ENCODE data around the gene BICDL1.
"Not testable (repeated sequence)": the region's sequence is repeated elsewhere in the genome, so short reads cannot be mapped to it uniquely, and the experiment has no call there.

BICDL1 gene, protein sequence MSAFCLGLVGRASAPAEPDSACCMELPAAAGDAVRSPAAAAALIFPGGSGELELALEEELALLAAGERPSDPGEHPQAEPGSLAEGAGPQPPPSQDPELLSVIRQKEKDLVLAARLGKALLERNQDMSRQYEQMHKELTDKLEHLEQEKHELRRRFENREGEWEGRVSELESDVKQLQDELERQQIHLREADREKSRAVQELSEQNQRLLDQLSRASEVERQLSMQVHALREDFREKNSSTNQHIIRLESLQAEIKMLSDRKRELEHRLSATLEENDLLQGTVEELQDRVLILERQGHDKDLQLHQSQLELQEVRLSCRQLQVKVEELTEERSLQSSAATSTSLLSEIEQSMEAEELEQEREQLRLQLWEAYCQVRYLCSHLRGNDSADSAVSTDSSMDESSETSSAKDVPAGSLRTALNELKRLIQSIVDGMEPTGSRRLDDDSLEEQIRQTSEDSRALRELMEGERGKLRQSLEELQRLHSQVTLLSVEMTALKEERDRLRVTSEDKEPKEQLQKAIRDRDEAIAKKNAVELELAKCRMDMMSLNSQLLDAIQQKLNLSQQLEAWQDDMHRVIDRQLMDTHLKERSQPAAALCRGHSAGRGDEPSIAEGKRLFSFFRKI

DNA sequence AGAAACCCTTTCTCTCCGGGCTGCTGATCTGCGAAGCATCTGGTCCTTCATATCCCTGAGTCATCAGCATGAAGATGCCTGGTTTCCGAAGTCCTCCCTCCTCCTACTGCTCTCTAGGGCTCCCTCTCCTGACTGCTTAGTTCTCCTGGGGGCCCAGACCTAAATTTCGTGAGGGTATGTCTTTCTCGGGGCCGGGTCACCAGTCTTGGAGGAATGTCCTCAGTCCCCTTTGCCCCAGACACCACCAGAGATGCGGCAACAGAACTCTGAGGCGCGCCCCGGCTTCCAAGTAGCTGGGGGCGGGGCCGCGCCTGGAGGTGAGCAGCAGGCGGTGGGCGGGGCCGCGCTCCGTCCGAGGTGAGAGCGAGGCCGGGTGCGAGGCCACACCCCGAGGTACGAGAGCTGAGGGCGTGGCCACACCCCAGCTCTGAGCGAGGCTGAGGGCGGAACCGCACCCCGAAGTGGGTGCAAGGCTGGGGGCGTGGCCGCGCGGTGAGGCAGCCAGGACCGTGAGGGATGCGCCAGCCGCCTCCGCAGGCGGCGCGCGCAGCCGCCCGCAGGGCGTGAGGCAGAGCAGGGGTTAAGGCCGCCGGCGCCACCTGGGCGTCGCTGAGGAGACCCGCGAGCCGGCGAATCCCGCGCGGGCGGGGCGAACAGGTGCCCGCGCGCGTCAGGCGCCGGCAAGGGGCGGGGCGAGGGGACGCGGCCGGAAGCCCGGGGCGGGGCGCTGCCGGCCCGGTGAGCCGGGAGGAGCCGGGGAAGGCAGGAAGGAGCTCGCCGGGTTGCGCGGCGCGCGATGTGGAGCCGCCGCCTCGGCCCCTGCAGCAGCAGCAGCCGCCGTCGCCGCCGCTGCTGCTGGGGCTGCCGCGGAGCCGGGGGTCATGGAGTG is at the start of gene BICDL1:
TSS of gene BICDL1 (plus strand) at position 765 of the 889 bp plus-strand sequence. CDS start 633 bp downstream, outside the sequence.
- in situ Hi-C loops (cut with HindIII; ENCODE audit: low sequenced_read_pairs), result no loop called here

DNA sequence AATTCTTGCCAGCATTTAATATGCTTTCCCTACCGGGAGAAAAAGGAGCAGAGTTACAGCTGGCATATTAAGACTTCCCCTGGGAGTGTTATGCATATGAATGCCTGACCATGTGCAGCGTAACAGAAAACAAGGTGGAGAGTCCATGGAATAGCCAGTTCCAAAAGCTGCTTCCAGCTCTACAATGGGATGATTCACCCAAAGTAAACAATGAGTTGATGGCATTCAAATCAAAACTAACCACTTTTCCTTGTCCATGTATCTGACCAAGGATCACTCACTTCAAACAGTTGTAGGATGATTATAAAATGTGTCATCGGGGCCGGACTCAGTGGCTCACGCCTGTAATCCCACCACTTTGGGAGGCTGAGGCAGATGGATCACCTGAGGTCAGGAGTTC is 48.1 kb upstream of the BICDL1 start:
- in situ Hi-C loops (cut with HindIII; ENCODE audit: low sequenced_read_pairs), result no loop called here

DNA sequence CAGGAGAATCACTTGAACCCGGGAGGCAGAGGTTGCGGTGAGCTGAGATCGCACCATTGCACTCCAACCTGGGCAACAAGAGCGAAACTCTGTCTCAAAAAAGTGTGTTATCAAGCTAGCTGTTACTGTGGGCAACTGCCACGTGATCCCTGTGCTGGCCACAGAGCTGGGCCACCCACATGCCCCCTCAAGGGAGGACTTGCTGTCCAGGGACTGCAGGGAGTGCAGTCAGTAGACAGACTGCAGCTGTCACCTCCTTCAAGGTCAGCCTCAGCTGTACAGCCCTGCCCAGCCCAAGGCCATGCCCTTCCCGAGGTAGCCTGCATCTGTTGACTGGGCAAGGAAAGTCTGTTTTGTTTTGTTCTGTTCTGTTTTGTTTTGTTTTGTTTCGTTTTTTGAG is 46.6 kb upstream of the BICDL1 start:
- in situ Hi-C loops (cut with HindIII; ENCODE audit: low sequenced_read_pairs), result no loop called here

DNA sequence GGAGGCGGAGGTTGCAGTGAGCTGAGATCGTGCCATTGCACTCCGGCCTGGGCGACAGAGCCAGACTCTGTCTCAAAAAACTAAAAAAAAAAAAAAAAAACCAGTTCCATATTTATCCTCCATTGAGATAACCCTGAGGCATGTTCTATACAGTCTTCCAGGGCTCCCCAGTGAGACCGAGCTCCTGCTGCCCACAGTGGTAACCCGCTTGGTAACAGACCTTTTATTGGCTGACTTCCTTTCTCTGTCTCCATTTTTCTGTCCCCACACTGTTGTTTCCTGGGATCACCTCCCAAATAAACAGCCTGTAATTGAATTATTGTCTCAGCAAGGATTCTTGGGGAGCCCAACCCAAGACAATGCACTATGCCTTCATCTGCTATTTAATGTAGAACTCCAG is 42.8 kb upstream of the BICDL1 start:
- in situ Hi-C loops (cut with HindIII; ENCODE audit: low sequenced_read_pairs), result no loop called here

DNA sequence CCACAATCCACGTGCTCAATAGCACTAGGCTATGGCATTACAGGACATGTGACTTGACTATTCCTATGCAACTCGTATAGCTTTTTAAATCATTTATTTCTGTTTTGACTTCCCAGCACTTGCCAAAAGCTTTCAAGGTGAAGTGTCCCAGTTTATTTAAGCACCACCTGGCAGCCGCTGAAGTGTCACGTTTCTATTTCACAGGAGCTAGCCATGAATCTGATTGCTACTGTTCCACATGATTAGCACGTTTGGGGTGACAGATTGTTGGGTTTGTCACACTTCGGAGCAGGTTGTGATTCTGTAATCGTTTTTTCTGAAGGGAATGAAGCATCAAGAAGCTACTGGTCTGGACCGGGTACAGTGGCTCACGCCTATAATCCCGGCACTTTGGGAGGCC is 39.9 kb upstream of the BICDL1 start:
- in situ Hi-C loops (cut with HindIII; ENCODE audit: low sequenced_read_pairs), result no loop called here

DNA sequence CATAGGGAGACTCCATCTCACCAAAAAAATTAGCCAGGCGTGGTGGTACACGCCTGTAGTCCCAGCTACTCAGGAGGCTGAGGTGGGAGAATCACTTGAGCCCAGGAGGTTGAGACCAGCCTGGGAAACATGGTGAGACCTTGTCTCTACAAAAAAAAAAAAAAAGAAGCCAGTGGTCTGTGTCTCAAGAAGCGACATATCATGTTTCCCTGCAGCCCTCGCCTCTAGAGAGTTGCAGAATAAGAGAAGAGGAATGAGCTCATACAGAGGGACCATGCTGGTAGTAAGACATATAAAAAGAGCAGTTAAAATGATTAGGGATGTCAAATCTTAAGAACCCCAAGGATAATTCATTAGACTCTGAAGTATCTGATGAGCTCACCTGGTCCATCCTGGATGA is 39.4 kb upstream of the BICDL1 start:
- in situ Hi-C loops (cut with HindIII; ENCODE audit: low sequenced_read_pairs), result no loop called here

DNA sequence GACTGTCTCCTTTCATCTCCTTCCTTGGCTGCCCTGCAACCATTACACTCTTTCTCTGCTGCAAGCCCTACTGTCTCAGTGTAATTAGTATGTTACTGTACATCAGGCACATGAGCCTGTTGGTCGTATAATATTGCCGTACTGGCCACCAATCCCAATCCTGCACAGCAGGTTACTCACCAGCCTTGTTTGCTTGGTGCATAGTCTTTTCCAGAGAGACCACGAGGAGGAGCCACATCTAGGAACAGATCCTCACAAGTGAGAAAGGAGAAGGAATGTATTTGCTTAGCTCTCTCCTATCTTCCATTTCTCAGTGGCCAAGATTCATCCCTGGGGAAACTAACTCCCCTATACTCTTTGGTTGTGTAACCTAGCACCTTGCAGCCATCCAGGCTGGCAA is 33.0 kb upstream of the BICDL1 start:
- in situ Hi-C loops (cut with HindIII; ENCODE audit: low sequenced_read_pairs), result no loop called here

DNA sequence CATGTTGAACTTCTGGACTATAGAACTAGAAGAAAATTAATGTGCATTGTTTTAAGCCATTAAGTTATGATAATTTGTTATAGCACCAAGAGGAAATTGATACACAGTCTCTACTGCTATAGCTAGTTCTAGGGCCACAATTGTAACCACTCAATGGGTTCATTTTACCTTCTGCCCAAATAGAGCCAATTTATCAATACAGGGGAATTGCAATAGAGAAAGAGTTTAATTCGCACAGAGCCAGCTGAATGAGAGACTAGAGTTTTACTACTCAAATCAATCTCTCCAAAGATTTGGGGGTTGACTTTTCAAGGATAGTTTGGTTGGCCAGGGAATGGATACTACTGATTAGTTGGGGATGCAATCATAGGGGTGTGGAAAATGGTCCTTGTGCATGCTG is 31.9 kb upstream of the BICDL1 start:
- in situ Hi-C loops (cut with HindIII; ENCODE audit: low sequenced_read_pairs), result no loop called here

DNA sequence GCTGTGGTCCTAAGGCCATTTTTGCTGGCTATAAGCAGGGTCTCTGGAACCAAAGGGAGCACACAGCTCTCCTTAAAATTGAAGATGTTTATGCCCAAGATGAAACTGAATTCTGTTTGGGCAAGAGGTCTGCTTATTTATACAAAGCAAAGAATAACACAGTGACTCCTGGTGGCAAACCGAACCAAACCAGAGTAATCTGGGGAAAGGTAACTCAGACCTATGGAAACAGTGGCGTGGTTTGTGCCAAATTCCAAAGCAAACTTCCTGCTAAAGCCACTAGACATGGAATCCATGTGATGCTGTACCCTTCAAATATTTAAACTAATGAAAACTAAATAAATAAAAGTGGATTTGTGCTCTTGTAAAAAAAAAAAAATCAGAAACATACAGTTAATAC is 29.6 kb upstream of the BICDL1 start:
- in situ Hi-C loops (cut with HindIII; ENCODE audit: low sequenced_read_pairs), result no loop called here

DNA sequence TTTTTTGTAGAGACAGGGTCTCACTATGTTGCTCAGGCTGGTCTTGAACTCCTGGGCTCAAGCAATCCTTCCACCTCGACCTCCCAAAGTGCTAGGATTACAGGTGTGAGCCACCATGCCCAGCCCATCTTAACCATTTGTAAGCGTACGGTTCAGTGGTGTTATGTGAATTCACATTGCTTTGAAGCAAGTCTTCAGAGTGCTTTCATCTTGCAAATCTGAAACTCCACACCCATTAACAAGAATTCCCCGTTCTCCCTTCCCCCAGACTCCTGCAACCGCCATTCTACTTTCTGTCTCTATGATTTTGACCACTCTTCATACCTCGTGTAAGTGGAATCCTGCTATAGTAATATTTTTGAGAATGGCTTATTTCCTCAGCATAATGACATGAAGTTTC is 24.9 kb upstream of the BICDL1 start:
- in situ Hi-C loops (cut with HindIII; ENCODE audit: low sequenced_read_pairs), result no loop called here

DNA sequence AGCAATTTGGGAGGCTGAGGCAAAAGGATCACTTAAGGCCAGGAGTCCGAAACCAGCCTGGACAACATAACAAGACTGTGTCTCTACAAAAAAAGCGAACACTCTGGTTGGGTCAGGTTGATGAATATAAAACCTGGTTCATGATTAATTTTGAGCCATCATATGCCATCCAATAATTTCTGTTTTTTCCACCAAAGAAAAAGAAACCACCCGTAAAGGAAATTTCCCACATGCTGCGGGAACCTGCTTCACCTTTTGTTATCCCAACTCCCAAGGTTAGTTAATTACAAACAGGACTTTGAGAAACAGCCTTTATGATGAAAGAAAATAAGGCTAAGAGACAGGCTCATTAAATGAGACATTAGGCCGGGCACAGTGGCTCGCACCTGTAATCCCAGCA is 24.1 kb upstream of the BICDL1 start:
- in situ Hi-C loops (cut with HindIII; ENCODE audit: low sequenced_read_pairs), result no loop called here

DNA sequence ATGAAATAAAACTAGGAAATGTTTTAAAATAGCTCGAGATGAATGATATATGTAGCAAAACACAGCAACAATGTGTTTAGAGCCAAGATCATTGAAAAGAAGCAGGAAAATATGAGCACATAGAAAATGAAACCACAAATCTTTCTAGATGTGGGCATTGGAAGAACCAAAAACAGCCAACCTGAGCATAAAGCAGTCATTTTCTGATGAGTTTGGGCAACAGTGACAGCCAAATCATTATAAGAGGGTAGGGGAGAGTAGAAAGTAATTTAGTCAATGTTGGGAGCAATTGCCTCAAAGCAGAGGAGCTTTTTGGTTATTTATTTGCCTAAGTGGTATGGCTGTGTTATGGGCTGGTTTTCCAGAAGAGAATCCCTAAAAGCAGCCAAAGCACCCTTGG is 8.8 kb upstream of the BICDL1 start:
- in situ Hi-C loops (cut with HindIII; ENCODE audit: low sequenced_read_pairs), result no loop called here

DNA sequence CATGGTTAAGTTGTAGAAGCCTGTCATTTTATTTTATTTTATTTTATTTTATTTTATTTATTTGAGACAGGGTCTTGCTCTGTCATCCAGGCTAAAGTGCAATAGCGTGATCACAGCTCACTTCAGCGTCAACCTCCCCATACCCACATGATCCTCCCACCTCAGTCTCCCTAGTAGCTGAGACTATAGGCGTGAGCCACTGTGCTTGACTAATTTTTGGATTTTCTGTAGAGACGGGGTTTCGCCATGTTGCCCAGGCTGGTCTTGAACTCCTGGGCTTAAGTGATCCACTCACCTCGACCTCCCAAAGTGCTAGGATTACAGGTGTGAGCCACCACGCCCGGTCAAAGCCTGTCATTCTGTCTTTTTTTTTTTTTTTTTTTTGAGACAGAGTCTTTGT is 8.3 kb upstream of the BICDL1 start:
- in situ Hi-C loops (cut with HindIII; ENCODE audit: low sequenced_read_pairs), result not testable (repeated sequence)

DNA sequence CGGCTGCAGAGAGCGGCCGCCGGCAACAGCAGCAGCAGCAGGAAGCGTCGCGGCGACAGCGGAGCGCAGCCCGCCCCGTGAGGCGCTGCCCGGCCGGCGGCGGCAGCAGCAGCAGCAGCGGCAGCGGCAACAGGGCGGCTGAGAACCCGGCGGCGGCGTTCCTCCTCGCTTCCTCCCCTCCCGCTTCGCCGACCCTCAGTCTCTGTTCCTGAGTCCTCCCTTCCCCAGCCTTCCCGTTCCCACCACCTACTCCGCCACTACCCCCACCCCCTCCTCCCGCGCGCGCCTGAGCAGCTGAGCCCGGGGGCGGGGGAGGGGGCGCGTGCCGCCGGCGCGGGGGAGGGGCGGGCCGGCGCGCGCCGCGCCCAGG is 310 bp downstream of the BICDL1 start:
- in situ Hi-C loops (cut with HindIII; ENCODE audit: low sequenced_read_pairs), result no loop called here

DNA sequence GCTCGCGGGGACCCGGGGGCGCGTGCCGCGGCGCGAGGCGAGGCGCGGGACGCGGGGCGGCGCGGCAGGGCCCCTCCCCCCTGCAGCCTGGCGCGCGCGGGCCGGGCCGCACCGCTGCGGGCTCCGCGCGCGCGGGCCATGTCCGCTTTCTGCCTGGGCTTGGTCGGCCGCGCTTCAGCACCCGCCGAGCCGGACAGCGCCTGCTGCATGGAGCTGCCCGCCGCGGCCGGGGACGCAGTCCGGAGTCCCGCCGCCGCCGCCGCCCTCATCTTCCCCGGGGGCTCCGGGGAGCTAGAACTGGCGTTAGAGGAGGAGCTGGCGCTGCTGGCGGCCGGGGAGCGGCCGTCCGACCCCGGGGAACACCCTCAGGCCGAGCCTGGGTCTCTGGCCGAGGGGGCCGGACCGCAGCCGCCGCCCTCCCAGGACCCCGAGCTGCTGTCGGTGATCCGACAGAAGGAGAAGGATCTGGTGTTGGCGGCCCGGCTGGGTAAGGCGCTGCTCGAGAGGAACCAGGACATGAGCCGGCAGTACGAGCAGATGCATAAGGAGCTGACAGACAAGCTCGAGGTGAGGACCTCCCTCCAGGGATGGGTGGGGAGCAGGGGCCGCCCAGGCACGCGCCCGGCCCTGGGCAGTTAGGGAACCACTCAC is 820 bp downstream of the BICDL1 start:
- in situ Hi-C loops (cut with HindIII; ENCODE audit: low sequenced_read_pairs), result no loop called here

DNA sequence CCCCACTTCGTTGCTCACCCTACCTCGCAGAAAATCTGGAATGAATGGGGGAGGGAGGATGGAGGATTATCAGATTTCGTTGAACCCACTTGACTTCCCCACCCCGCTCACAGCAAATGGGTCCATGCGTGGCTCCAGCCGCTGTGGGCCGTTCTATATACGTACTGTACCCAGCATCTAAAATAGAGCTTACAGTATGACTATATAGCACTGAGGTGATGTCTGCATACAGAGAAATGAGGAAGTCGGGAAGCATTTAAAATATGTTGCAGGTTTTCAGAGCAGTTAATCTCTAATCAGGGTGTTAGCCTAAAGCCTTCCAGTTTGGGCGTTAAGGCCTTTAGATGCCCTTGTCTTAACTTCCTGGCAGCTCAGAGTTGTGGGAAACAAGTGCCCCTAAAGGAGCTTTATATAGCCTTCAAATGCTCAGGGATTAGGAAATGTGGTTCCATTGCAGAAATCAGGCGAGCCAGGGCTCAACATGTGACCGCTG is 1.4 kb downstream of the BICDL1 start:
- in situ Hi-C loops (cut with HindIII; ENCODE audit: low sequenced_read_pairs), result no loop called here

DNA sequence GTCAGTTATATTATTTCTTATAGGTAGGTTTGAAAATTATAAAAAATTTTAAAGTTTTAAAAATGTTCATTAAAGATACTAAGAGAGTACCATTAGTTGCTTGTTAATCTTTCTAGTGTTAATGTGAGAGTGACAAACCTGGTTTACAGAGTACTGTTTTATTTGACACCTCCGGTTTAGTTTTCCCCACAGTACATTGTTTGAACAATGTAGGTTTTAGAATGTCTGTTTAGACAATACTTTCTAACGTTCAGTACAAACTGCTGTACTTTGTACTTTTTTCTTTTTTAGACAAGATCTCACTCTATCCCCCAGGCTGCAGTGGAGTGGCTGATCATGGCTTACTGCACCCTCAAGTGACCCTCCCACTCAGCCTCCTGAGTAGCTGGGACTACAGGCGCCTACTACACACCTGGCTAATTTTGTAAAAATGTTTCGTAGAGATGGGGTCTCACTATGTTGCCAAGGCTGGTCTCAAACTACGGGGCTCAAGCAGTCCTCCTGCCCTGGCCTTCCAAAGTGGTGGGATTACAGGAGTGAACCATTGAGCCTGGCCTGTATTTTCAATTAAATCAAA is 3.2 kb downstream of the BICDL1 start:
- in situ Hi-C loops (cut with HindIII; ENCODE audit: low sequenced_read_pairs), result no loop called here

DNA sequence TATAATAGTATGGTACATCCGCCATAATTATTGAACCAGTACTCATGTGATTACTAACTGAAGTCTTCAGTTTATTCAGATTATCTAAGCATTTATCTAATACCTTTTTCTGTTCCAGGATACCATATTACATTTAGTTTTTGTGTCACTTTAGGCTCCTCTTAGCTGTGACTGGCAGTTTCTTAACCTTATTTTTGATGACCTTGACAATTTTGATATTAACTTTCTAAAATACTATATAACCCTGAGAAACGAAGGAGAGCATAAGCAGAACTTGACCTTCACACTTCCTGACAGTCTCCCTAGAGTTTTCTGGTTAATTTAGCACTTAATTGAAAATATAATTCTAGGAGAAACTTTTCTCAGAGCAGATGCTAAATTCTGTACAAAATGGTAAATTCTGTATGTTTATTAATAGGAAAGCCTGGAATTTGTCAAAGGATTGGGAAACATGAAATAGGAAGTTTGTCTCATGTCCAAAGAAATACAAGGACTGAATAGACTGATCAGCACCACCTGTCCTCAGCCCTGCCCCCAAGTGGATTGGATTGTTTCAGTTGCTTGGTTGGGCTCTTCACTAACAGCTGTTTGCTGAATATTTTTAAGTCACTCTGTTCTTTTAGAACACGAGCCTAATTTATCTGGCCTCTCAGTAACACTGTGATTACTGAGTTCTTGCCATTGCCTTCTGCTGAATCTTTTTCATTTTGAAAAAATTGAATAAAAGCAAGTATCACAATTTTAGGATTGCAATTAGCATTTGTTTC is 6.0 kb downstream of the BICDL1 start:
- in situ Hi-C loops (cut with HindIII; ENCODE audit: low sequenced_read_pairs), result no loop called here

DNA sequence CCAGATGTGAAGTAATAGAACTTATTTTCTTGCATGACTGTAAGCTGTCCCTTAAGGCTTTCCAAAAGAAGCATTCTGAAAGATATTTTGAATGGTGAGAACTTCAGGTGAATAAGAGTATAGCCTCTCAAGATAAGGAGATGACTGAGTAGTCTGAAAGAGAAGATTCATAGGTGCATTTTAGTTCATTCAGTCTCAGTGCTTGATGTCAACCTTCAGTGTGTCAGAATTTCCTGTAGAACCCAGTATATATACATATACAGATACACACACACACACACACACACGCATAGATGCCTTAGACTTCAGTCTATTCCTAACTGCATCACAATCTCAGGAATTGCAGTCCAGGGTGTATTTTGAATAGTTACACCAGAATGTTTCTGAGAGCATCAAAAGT is 7.4 kb downstream of the BICDL1 start:
- in situ Hi-C loops (cut with HindIII; ENCODE audit: low sequenced_read_pairs), result no loop called here
